Skeletal muscle tissue (tissue), 4 donors: ENCODE data around the gene WDR33. TPM values are rescaled to one million over a fixed set of nuclear protein-coding genes. Genes with fewer than 3 reads are reported as not detected.

Source experiments
- H3K27ac ChIP-seq: one replicate; pipeline ENCODE4 v1.7.0; 2013; ENCODE audit warnings: mild to moderate bottlenecking, low read depth, low read length, inconsistent platforms
- H3K27me3 ChIP-seq, 3 donors: one replicate each; pipeline ENCODE4 v1.7.0; 2013; ENCODE audit warnings: low read length in 3 of 3; ENCODE audit not compliant: control insufficient read depth in 3 of 3, insufficient read depth in 3 of 3
- H3K36me3 ChIP-seq, 3 donors: one replicate each; pipeline ENCODE4 v1.7.0; 2013; ENCODE audit warnings: low read length in 3 of 3; ENCODE audit not compliant: control insufficient read depth in 3 of 3, insufficient read depth in 3 of 3
- H3K4me1 ChIP-seq, 3 donors: one replicate each; pipeline ENCODE4 v1.7.0; 2013; ENCODE audit warnings: low read length in 3 of 3, mild to moderate bottlenecking in 3 of 3; ENCODE audit not compliant: control insufficient read depth in 3 of 3, insufficient read depth in 3 of 3
- H3K4me3 ChIP-seq, 3 donors: one replicate each; pipeline ENCODE4 v1.7.0; 2013; ENCODE audit warnings: low read length in 3 of 3
- H3K9ac ChIP-seq, 3 donors: one replicate each; pipeline ENCODE4 v1.7.0; 2013; ENCODE audit warnings: low read length in 3 of 3, mild to moderate bottlenecking in 3 of 3, moderate library complexity in 2 of 3, low read depth in 1 of 3
- H3K9me3 ChIP-seq, 3 donors: one replicate each; pipeline ENCODE4 v1.7.0; 2013; ENCODE audit warnings: low read length in 3 of 3; ENCODE audit not compliant: control insufficient read depth in 3 of 3
- total RNA-seq: library from RNA; depleted of rRNA; stranded (reverse); fragments of >200 nt; gene quantifications from one replicate; pipeline ENCODE4 v1.2.3, GENCODE V29; 2014
- donor health status: Osteomylitis.

WDR33 gene
- total RNA-seq, 1 donor from 2014 or later = 41.2 TPM

GRCh38 chr2:127709336-127709735 lies 101.6 kb downstream of the WDR33 start:
- Histone ChIP-seq H3K9me3 (no peaks in the 10 kb centered on the region), H3K27me3 (no peaks in the 10 kb centered on the region), H3K4me1 (peaks cover 2 to 10% (median 10%) of the 10 kb centered on the region in 3 donors), H3K4me3 (no peak overlapping the region), H3K9ac (no peak overlapping the region), H3K27ac (no peak overlapping the region), H3K36me3 (peaks cover 38 to 48% (median 41%) of the 10 kb centered on the region in 3 donors)

GRCh38 chr2:127707890-127708648 lies 102.9 kb downstream of the WDR33 start:
- H3K9ac ChIP-seq = peak overlapping the region in 1 of 3 donors; percentile 3
- H3K27ac ChIP-seq = no peak overlapping the region
- H3K27me3 ChIP-seq = no peaks in the 10 kb centered on the region
- H3K4me3 ChIP-seq = no peak overlapping the region
- no peaks in the 10 kb centered on the region for H3K9me3 ChIP-seq
- peaks cover 33 to 52% (median 35%) of the 10 kb centered on the region in 3 donors for H3K36me3 ChIP-seq
- H3K4me1 ChIP-seq = peaks cover 7 to 18% (median 18%) of the 10 kb centered on the region in 3 donors

DNA sequence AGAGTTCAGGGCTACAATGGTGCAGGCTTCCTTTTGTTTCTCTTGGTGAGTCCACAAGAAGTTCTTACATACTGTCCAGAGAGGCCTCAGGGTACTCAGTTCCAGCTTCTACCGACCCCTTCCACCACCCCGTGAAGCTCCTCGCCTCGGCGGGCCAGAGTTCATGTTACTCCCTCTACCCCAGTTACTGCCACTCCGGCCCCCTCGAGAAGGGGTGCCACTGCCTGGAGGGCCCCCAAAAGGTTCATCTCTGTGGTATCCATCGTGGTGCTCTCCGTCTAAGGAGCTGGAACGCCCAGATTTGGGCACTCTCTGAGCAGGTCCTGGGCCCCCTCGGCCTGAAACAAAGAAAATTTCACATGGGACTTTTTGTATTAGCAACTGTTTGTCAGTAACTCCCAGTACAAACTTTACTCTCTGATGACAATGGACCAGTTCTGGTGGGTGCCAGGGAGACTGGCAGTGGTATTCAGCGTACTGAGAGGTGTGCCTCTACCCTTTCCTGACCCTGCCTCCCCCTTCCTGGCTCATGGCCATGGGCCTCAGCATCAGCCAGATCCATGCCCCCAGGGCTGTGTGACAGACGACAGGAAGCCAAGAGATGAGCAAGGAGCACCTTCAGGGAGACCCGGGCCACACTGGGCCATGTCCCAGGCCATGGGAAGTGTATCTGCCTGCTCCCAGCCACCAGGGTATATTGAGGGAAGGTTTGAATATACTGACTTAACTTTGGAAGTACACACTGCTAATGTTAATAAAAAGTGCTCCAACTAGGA lies 104.6 kb downstream of the WDR33 start:
- no peaks in the 10 kb centered on the region for H3K27me3 ChIP-seq
- no peaks in the 10 kb centered on the region for H3K9me3 ChIP-seq
- H3K36me3 ChIP-seq = peaks cover 33 to 52% (median 35%) of the 10 kb centered on the region in 3 donors
- no peak overlapping the region for H3K9ac ChIP-seq
- H3K4me1 ChIP-seq = peaks cover 14 to 23% (median 23%) of the 10 kb centered on the region in 3 donors
- no peak overlapping the region for H3K4me3 ChIP-seq
- no peak overlapping the region for H3K27ac ChIP-seq

- H3K4me1 ChIP-seq = peaks cover 19 to 26% (median 26%) of the 10 kb centered on the region in 3 donors
- H3K4me3 ChIP-seq = no peak overlapping the region
- H3K36me3 ChIP-seq = peaks cover 32 to 47% (median 34%) of the 10 kb centered on the region in 3 donors
- no peak overlapping the region for H3K27ac ChIP-seq
- H3K27me3 ChIP-seq = no peaks in the 10 kb centered on the region
- no peak overlapping the region for H3K9ac ChIP-seq
- no peaks in the 10 kb centered on the region for H3K9me3 ChIP-seq
Measured at GRCh38 chr2:127705391-127706065, 105.4 kb downstream of the WDR33 start.

- Histone ChIP-seq H3K36me3 (peaks cover 26 to 41% (median 29%) of the 10 kb centered on the region in 3 donors), H3K27me3 (no peaks in the 10 kb centered on the region), H3K9ac (no peak overlapping the region), H3K27ac (no peak overlapping the region), H3K9me3 (no peaks in the 10 kb centered on the region), H3K4me3 (no peak overlapping the region), H3K4me1 (peaks cover 23 to 31% (median 26%) of the 10 kb centered on the region in 3 donors)
Measured at GRCh38 chr2:127704641-127705390, 106.2 kb downstream of the WDR33 start.

- Histone ChIP-seq H3K27me3 (no peaks in the 10 kb centered on the region), H3K9ac (no peak overlapping the region), H3K4me3 (peak overlapping the region in 2 of 3 donors; percentile 25 to 72), H3K27ac (no peak overlapping the region), H3K9me3 (no peaks in the 10 kb centered on the region), H3K4me1 (peaks cover 23 to 31% (median 25%) of the 10 kb centered on the region in 3 donors), H3K36me3 (peaks cover 12 to 27% (median 15%) of the 10 kb centered on the region in 3 donors)
Measured at GRCh38 chr2:127703282-127703681, 107.7 kb downstream of the WDR33 start.

GRCh38 chr2:127702395-127703009 lies 108.5 kb downstream of the WDR33 start:
- Histone ChIP-seq H3K27ac (peak overlapping the region; percentile 79), H3K4me3 (peak overlapping the region; percentile 72 to 81 (median 78)), H3K27me3 (no peaks in the 10 kb centered on the region), H3K9ac (peak overlapping the region; percentile 75 to 98 (median 88)), H3K9me3 (no peaks in the 10 kb centered on the region), H3K36me3 (peaks cover 7 to 23% (median 8%) of the 10 kb centered on the region in 3 donors), H3K4me1 (peaks cover 21 to 31% (median 25%) of the 10 kb centered on the region in 3 donors)

DNA sequence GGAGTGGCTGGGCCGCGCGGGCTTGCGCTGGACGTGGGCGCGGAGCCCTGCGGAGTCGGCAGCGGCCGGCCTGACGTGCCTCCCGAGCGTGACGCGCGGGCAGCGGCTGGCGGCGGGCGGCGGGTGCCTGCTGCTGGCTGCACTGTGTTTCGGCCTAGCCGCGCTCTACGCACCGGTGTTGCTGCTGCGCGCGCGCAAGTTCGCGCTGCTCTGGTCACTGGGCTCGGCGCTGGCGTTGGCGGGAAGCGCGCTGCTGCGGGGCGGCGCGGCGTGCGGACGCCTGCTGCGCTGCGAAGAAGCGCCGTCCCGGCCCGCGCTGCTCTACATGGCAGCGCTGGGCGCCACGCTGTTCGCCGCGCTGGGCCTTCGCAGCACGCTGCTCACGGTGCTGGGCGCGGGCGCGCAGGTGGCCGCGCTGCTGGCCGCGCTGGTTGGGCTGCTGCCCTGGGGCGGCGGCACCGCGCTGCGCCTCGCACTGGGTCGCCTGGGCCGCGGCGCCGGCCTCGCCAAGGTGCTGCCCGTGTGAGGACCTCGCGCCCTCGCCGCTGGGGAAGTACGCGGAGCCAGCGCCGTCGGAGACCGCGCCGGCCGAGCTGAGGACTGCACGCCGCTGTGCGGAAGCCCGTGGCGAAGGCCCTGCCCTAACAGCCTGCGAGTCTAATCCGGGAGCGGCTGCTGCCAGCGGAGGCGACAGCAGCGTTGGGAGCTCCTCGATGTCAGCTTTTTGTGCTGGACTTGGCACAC lies 109.1 kb downstream of the WDR33 start:
- Histone ChIP-seq H3K4me3 (peak overlapping the region; percentile 72 to 81 (median 78)), H3K9ac (peak overlapping the region; percentile 75 to 98 (median 88)), H3K27ac (peak overlapping the region; percentile 79), H3K27me3 (no peaks in the 10 kb centered on the region), H3K36me3 (peaks cover 4 to 19% (median 8%) of the 10 kb centered on the region in 3 donors), H3K4me1 (peaks cover 21 to 31% (median 25%) of the 10 kb centered on the region in 3 donors), H3K9me3 (no peaks in the 10 kb centered on the region)
